DND-41 (cell line): ENCODE measurements around the gene SUN5.

Source experiments
- CTCF ChIP-seq: IDR thresholded peaks from 2 replicates; pipeline ENCODE4 v1.5.1; 2012; ENCODE audit warnings: borderline replicate concordance, low read length, moderate library complexity, mild to moderate bottlenecking; ENCODE audit not compliant: poor library complexity, severe bottlenecking; ENCODE audit errors: extremely low read depth
- EZH2 ChIP-seq: IDR thresholded peaks from 3 replicates; pipeline ENCODE4 v1.6.1; 2012; ENCODE audit warnings: borderline replicate concordance, low read depth, mild to moderate bottlenecking, moderate library complexity, low read length, inconsistent platforms; ENCODE audit not compliant: severe bottlenecking

GRCh38 chr20:33026779-33027759, 22.8 kb upstream of the SUN5 start:
- no peak for TF ChIP-seq CTCF
- no peak for TF ChIP-seq EZH2
